ENCODE data around the gene TAF6. TPM values are rescaled to one million over a fixed set of nuclear protein-coding genes. Genes with fewer than 3 reads are reported as not detected.
A peak's percentile ranks its signal among the peaks of the same experiment; 100 is the strongest.

Gene TAF6
- total and polyA plus RNA-seq, 9 of the 15 experiments (the other 6 are each of a cell fraction or from before 2014, with no cell fraction given) = 0.78 to 78.7 (median 21.3) TPM

GRCh38 chr7:100157334-100158228 lies 38.4 kb upstream of the TAF6 start (continued):
- TF ChIP-seq RAD51 (IDR thresholded peaks at IDR 0.05; ENCODE audit: borderline replicate concordance, low read depth) (no peak), MYC (IDR thresholded peaks at IDR 0.05; ENCODE audit: low read depth, low read length) (peak; percentile 81), MYC (CRISPR knock-in tag; IDR thresholded peaks at IDR 0.05; ENCODE audit: borderline replicate concordance, low read depth) (no peak), KDM5B (IDR thresholded peaks at IDR 0.05; ENCODE audit: insufficient replicate concordance, low read depth, low read length) (peak; percentile 46), ZHX1 (conservative IDR thresholded peaks at IDR 0.05; ENCODE audit: low read length) (no peak), CHD2 (IDR thresholded peaks at IDR 0.05; ENCODE audit: low read depth, low read length) (no peak), JUND (IDR thresholded peaks at IDR 0.05; ENCODE audit: borderline replicate concordance, low read depth, low read length) (peak; percentile 96), JUND (tag; IDR thresholded peaks at IDR 0.05; ENCODE audit: borderline replicate concordance, low read depth, low read length) (peak; percentile 86), ZBTB49 (CRISPR knock-in tag; IDR thresholded peaks at IDR 0.05; ENCODE audit: borderline replicate concordance) (no peak), RBM39 (optimal IDR thresholded peaks at IDR 0.05; ENCODE audit: low read depth, low read length) (peak; percentile 30), RBM25 (IDR thresholded peaks at IDR 0.05; ENCODE audit: low read depth, low read length, severe bottlenecking) (no peak), GMEB1 (CRISPR knock-in tag; IDR thresholded peaks at IDR 0.05) (no peak), SP1 (CRISPR knock-in tag; IDR thresholded peaks at IDR 0.05) (no peak), NR2F6 (CRISPR knock-in tag; IDR thresholded peaks at IDR 0.05) (no peak), FOXA1 (IDR thresholded peaks at IDR 0.05; ENCODE audit: borderline replicate concordance) (no peak)

Measured in K562 (cell line).